Measurements from ENCODE around the gene AKT1. TPM values are rescaled to one million over a fixed set of nuclear protein-coding genes. Genes with fewer than 3 reads are reported as not detected.
"Not testable (repeated sequence)": the region's sequence is repeated elsewhere in the genome, so short reads cannot be mapped to it uniquely, and the experiment has no call there.

AKT1 gene
- total RNA-seq, 1 experiment from 2014 or later, result 173 TPM

DNA sequence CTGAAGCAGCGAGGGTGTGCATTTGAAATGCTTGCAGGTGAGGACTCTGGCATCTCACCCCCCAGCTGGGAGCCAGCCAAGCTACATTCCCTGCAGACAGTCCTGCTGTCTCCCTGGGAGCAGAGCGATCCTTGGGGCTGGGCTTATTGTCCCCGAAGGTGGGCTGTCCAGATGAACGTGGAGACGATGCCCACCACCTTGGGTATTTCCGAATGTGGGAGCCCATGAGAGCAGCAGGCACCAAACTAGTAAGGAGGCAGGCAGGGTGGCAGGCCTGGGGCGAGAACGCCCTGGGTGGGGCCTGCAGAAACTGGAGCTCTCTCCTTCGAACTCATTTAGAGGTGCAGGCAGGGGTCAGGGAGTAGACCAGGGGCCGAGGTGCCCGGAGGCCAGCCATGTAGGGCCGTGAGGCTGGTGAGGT lies 23.8 kb upstream of the AKT1 start:
- DNase-seq (ENCODE audit: low read depth), result no peak

DNA sequence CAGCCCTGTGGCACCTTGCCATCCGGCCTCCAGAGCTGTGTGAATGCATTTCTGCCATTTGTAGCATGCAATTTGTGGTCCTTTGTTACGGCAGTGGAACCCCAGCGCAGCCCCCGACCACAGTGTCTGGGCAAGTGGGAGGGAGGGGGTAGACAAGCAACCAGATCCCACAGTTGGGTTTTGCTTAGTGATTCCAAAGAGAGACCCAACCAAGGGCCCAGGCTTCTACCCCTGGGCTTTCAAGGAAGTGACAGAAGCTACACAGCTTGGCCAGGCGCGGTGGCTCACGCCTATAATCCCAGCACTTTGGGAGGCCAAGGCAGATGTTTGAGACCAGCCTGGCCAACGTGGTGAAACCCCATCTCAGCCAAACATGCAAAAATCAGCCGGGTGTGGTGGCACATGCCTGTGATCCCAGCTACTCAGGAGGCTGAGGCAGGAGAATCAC lies 23.2 kb upstream of the AKT1 start:
- DNase-seq (ENCODE audit: low read depth), result no peak

DNA sequence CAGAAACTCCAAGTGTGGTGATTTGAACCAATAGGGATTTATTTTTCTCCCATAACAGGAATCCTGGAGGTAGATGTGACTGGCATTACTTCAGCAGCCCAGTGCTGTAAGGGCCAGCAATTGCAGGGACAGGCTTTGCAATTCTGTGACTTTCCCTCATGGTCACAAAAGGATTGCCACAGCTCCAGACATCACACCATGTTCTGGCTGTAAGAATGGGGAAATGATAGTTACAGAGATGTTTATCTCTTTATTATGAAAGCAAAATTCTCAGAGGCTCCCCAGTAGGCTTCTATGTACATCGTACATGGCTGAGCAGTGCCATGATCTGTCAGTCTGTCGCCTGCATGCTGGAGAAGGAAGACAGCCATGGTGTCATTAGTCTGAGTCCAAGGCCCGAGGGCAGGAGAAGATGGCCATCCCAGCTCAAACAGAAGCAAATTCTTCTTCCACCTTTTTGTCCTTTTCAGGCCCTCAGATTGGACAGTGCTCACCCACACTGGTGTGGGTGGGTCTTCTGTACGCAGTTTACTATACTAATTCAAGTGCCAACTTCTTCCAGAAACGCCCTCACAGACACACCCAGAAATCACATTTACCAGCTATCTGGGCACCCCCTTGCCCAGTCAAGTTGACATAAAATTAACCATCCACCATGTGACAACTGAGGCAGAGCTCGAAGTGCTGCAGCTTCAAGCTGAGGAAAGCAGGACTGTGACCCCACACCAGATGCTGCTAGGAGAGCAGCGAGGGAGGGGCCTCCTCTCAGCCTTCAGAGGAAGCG lies 22.6 kb upstream of the AKT1 start:
- DNase-seq (ENCODE audit: low read depth), result no peak

DNA sequence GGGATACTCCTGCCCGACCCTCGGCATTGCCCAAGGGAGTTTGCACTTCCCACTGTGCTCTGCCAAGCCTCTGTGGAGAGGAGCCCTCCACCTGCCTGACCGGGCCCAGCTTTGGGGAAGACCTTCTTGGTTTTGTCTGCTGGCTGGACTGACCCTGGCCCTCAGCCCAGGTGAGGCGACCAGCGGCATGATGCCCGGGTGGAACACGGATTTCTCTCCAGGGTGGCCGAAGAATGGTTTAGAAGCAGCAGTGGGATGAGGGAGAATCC lies 21.0 kb upstream of the AKT1 start:
- no peak for DNase-seq (ENCODE audit: low read depth)

DNA sequence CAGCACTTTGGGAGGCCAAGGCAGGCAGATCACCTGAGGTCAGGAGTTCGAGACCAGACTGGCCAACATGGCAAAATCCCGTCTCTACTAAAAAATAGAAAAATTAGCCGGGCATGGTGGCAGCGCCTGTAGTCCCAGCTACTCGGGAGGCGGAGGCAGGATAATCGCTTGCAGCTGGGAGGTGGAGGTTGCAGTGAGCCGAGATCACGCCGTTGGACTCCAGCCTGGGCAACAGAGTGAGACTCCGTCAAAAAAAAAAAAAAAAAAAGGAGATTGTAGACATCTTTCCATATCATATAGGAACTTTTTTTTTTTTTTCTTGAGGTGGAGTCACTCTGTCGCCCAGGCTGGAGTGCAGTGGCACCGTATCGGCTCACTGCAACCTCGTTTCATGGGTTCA lies 19.2 kb upstream of the AKT1 start:
- not testable (repeated sequence) for DNase-seq (ENCODE audit: low read depth)

DNA sequence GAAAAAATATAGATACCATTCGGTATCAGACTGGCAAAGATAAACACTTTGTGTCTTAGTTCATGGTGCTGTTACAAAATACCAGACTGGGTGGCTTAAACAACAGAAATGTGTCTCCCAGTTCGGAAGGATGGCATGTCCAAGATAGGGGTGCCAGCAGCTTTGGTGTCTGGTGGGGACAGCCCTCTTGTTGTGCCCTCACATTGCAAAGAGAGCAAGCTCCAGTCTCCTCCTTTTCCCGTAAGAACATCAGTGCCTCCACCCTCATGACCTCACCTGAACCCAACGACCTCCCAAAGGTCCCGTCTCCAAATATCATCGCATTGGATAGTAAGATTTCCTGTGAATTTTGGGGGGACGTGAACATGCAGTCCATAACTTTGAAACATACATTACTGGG lies 17.7 kb upstream of the AKT1 start:
- DNase-seq (ENCODE audit: low read depth), result no peak

DNA sequence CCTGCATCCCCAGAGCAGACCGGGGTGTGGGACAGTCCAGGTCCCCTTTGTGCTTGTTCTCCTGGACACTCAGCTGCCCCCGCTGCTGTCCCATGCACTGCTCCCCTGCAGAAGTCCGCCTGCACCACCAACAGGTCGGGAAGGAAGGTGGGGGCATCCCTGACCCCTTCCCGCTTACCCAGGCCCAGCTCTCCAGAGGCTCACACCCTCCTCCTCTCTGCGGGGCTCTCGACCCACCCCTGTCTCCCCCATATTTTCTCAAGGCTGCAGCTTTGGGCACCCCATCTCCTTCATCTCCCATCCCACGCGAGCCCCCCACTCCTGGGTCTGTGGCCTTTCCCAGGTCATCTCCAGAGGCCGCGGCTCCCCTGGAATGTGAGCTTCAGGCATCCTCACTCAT lies 14.8 kb upstream of the AKT1 start:
- DNase-seq (ENCODE audit: low read depth), result no peak

DNA sequence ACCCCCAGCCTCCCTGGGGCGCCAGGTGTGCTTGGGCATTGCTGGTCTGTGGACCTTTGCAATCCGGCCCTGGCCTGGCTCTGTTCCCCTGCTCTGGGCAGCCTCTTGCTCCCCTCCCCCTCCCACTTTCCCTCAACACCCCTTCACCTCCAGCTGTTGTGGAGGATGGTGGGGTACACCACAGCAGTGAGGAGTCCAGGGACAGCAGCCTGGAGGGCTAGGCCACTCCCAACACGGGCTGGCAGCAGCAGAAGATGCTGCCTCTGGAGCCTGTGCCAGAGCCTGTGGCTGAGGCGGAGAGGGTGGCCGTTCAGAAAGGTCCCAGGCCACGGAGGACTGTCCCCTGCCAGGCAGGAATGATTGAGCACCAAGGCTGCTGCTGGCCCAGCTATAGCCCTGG lies 12.9 kb upstream of the AKT1 start:
- DNase-seq (ENCODE audit: low read depth), result no peak

DNA sequence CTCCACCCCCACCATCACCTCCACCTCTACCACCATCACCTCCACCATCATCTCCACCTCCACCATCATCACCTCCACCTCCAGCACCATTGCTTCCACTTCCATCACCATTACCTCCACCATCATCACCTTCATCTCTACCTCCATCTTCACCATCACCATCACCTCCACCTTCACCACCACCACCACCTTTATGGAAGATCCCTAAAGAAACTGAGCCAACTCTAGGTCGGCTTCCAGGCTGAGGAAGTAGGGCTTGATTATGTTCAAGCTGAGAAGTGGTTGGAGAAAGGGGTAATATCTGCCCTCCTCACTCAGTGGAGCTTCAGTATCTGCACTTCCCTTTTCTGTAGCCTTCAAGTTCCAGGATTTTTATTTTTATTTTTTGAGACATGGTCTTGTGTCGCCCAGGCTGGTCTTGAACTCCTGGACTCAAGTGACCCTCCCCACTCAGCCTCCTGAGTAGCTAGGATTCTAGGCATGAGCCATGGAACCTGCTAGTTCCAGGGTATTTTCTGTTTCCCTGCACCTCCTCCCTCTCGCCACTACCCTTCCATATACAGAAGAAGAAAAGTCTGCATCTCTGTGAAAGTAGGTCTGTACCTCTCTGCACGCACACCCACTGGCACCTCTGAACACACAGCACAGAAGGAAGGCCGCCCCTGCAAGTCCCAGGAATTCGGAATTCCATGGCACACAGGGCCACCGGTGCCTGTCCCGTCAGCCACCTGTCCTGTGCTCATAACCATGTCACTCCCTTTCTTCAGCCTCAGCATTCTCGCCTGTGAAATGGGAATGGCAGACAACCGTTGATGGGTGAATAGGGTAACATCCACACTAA lies 11.3 kb upstream of the AKT1 start:
- DNase-seq (ENCODE audit: low read depth), result no peak

DNA sequence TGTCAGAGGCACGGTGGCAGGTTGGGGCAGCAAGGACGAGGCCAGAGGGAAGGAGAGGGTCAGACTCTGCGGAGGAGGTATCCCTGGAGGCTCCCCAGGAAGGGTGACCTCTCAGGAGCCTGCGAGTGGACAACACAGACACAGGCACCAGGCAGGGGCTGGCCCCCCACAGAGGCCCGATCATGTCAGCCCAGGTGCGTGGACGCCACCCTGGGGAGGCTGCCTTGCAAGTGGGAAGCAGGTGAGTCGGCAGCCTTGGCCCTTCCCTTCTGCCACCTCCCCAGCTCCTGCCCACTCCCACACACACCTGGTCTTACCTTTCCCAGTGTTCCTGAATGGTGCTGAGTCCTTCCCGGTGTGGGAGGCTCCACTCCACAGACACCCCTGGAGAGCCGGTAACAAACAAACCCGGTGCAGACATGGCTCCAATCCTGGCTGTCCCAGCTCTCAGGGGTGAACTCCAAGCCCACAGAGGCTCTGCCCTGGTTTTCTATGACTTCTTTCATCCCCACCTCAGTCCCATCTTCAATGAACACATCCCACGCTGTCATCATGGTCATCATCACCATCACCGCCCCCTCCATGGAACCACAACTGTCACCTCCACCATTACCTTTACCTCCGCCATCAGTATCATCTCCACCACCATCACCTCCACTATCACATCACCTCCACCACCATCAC lies 10.5 kb upstream of the AKT1 start:
- DNase-seq (ENCODE audit: low read depth), result no peak

DNA sequence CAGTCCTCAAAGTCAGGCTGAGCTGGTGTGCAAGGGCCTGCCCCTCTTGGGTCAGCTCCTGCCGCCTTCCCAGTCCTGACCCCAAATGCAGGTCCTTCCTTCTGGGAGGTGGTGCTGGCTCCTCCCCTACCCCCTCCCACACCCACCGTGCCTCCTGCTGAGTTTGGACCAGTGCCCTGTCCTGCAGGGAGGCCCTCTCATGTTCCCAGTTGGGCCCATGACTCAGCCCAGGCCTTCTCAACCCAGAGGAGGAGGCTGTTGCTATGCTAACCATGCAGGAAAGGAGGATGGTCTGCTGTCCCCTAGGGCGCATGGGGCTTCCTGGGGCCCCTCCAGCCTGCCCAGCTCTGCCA lies 9.8 kb upstream of the AKT1 start:
- peak; percentile 84 for DNase-seq (ENCODE audit: low read depth)

DNA sequence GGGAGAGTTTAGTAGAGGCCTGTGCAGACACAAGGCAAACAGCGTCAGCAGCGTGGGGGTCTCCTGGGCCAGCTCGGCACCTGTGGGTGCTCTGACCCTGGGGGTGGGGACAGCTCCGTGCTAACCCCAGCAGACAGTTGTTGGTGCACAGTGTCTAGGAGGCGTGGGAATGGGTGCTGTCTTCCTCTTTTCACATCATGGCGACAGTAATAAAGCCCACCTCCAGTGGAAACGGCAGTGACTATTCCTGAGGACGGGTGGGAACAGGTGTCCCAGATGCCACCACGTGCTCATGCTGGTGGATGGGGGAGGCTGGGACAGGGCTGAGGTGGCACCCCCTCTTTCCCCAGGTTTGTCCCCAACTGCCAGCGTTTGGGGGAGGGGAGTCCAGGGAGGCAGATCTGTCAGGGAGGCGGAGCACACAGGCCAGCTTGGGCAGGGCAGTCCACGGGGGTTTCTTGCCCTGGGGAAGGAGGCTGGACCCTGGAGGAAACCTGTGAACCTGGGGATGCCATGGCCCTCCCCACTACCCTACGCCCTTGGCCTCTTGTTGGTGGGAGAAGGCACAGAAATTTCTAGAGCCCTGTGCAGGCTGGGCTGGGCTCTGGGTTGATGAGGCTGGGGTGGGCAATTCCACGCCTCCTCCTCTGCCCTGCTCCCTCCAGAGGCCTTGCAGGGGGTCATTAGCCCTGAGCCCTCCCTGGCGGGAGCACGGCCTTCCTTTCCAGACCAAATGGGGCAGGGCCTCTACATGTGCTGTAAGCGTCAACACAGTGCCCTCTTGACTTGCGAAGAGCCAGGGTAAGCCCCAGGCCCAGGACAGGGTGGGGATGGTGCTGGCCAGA lies 9.2 kb upstream of the AKT1 start:
- DNase-seq (ENCODE audit: low read depth), result no peak

DNA sequence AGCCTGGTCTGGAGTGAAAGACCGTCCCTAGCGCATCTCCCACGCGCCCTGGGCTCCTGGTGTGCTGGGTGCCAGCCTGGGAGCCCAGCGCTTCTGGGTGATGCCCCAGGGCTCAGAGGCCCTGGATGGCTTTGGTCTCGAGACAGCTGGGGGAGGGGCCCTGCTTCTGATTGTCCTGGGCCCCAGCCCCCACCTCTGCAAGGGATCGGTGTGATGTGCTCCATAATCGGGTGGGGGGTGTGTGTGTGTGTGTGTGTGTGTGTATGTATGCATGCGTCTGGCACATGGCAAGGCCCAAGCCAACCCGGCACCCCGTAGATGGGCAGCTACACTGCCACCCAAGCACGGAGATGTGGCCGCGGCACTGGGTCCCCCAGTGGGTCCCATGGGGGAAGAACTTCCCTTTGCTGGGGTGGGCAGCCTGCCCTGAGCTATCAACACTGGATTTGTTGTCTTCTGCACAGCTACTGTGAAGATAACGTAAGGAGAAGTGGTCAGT lies 8.4 kb upstream of the AKT1 start:
- no peak for DNase-seq (ENCODE audit: low read depth)

DNA sequence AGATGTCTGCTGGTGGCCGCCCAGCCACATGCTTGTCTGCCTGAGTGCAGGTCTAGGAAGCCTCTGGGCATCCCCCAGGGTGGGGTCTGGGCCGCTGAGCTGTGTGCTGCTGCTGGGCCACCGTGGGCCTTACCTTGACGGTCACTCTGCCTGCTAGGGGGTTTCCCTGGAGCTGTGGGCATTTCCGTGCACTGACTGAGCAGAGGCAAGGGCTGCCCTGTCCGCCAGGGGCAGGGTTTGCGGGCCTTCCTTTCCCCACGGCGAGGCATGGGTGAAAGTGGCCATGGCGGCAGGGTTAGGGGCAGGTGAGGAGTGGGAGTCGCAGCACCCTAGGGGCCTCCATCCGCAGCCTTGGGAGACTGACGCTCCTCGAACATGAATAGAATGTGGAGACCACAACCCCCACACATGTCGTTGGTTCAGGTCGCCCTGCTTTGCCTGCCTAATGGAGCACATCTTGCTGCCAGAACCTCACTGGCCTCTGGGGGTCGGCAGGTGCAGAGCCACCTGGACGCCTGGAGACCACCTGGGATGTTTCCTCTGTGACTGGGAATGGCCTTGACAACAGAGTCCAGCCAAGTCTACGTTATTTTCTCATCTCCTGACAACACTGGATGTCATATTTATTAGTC lies 7.8 kb upstream of the AKT1 start:
- DNase-seq (ENCODE audit: low read depth), result no peak

DNA sequence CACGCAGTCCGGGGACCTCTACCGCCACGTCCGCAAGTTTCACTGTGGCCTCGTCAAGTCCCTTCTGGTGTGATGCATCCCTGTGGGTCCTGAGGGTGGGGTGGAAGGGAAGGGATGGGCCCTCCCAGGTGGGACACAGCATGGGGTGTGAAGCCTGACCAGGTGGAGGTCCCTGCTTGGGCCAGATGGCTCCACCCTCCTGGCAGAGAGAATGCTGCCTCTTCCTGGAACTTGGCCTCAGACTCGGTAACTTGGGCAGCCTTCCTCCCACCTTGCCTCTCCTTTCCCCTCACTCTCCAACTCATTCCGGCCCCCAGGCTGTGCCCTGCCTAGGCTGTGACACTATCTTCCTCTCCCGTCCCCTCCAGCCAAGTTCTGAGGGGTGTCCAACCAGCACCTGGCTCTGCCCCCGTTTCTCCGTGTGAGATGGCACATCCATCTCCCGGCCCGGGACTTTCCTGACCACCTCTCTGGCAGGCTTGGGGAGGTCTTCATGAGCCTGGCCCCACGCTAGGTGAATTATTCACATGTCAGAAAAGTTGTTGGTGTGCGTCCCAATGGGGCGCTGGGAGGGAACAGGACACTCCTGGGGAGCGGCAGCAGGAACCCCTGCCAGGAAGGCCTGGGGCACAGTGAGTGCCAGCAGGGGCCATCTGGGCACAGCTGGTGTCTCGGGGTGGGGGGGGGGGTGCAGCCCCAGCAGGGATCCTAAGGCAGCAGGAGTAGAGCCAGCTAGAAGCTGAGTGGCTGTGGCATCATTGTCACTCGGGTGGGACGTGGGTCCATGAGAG lies 7.0 kb upstream of the AKT1 start:
- no peak for DNase-seq (ENCODE audit: low read depth)

DNA sequence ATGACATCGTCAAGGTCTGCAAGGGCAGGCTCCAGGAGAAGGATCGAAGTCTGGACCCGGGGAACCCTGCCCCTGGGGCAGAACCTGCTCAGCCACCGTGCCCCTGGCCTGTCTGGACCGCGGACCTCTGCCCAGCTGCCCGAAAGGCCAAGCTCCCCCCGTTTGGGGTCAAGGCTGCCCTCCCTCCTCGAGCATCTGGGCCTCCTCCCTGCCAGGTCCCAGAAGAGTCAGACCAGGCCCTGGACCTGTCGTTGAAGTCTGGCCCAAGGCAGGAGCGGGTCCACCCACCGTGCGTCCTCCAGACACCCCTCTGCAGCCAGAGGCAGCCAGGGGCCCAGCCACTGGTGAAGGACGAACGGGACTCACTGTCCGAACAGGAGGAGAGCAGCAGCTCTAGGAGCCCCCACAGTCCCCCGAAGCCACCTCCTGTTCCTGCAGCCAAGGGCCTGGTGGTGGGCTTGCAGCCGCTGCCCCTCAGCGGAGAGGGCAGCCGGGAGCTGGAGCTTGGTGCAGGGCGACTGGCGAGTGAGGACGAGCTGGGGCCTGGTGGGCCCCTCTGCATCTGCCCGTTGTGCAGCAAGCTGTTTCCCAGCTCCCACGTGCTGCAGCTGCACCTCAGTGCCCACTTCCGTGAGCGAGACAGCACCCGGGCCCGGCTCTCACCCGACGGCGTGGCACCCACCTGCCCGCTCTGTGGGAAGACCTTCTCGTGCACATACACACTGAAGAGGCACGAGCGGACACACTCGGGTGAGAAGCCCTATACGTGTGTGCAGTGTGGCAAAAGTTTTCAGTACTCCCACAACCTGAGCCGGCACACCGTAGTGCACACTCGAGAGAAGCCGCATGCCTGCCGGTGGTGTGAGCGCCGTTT lies 6.2 kb upstream of the AKT1 start:
- DNase-seq (ENCODE audit: low read depth), result no peak

DNA sequence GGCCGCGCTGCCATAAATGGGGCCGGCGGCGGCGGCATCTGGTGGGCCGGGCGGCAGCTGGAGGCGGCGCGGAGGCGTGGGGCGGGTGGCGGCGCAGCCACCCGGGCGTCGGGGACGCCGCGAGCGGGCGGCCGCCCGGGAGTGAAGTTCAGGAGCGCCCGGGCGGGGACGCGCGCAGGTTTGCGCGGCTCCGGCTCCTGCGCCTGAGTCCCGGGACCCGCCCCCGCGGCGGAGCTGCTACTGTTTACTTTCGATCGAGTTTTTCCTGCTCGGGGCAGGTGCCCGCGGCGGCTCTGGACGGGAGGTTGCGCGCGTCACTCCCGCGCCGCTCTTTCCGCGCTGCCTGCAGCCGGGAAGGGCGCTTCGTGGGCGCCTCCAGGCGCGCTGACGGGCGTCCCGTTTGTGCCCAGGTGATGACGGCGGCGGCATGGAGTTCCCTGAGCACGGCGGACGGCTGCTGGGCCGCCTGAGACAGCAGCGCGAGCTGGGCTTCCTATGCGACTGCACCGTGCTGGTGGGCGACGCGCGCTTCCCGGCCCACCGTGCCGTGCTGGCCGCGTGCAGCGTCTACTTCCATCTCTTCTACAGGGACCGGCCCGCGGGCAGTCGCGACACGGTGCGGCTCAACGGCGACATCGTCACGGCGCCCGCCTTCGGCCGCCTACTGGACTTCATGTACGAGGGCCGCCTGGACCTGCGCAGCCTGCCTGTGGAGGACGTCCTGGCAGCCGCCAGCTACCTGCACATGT lies 5.4 kb upstream of the AKT1 start, which contains the start of gene ZBTB42:
Gene ZBTB42, plus strand, starts transcription at position 331 of the 749 bp plus-strand sequence. Its CDS starts 97 bp downstream, at position 428.
- peak; percentile 36 for DNase-seq (ENCODE audit: low read depth)

All from HT1080 (cell line).